ENCODE results near the gene MLLT3. TPM values are rescaled to one million over a fixed set of nuclear protein-coding genes. Genes with fewer than 3 reads are reported as not detected.

Gene MLLT3
- total RNA-seq, 4 donors from 2014 or later = 4.0 to 6.4 (median 4.5) TPM

GRCh38 chr9:20407013-20407412, 215.3 kb downstream of the MLLT3 start:
- no peak for TF ChIP-seq POLR2A (IDR thresholded peaks at IDR 0.05)
- TF ChIP-seq CTCF (IDR thresholded peaks at IDR 0.05 in 4 of 5, conservative IDR thresholded peaks at IDR 0.05 in 1 of 5) = no peak
- no peaks in the 10 kb centered on the region for H3K27me3 ChIP-seq
- no peaks in the 10 kb centered on the region for H3K9me3 ChIP-seq
- in situ Hi-C loops (cut with MboI; ENCODE audit: low sequenced_read_pairs in 4 of 4) (no loop called here), intact Hi-C loops (cut with DNase I; ENCODE audit: low total_unique reads) (no loop called here)
- no peak for DNase-seq
- no peak overlapping the region for H3K27ac ChIP-seq
- no peak overlapping the region for H3K4me3 ChIP-seq
- no peak for ATAC-seq
- H3K4me1 ChIP-seq = no peaks in the 10 kb centered on the region
- no peaks in the 10 kb centered on the region for H3K36me3 ChIP-seq

- ATAC-seq = no peak
- intact Hi-C loops (cut with DNase I; ENCODE audit: low total_unique reads) = no loop called here
- Histone ChIP-seq H3K27me3 (no peaks in the 10 kb centered on the region), H3K4me3 (no peak overlapping the region), H3K36me3 (no peaks in the 10 kb centered on the region), H3K9me3 (no peaks in the 10 kb centered on the region), H3K27ac (no peak overlapping the region), H3K4me1 (no peaks in the 10 kb centered on the region)
- DNase-seq = no peak
- TF ChIP-seq CTCF (IDR thresholded peaks at IDR 0.05 in 4 of 5, conservative IDR thresholded peaks at IDR 0.05 in 1 of 5) = no peak
- TF ChIP-seq POLR2A (IDR thresholded peaks at IDR 0.05) = no peak
- in situ Hi-C loops (cut with MboI; ENCODE audit: low sequenced_read_pairs in 4 of 4) = no loop called here
Observed at GRCh38 chr9:20406344-20406743, 216.0 kb downstream of the MLLT3 start.

GRCh38 chr9:20405616-20406015, 216.7 kb downstream of the MLLT3 start:
- Histone ChIP-seq H3K4me3 (no peak overlapping the region), H3K9me3 (no peaks in the 10 kb centered on the region), H3K36me3 (no peaks in the 10 kb centered on the region), H3K27ac (no peak overlapping the region), H3K27me3 (no peaks in the 10 kb centered on the region), H3K4me1 (no peaks in the 10 kb centered on the region)
- in situ Hi-C loops (cut with MboI; ENCODE audit: low sequenced_read_pairs in 4 of 4) (no loop called here), intact Hi-C loops (cut with DNase I; ENCODE audit: low total_unique reads) (no loop called here)
- DNase-seq = no peak
- TF ChIP-seq CTCF (IDR thresholded peaks at IDR 0.05 in 4 of 5, conservative IDR thresholded peaks at IDR 0.05 in 1 of 5) (no peak), POLR2A (IDR thresholded peaks at IDR 0.05) (no peak)
- ATAC-seq = no peak

- Histone ChIP-seq H3K4me1 (no peaks in the 10 kb centered on the region), H3K27ac (no peak overlapping the region), H3K4me3 (no peak overlapping the region), H3K9me3 (no peaks in the 10 kb centered on the region), H3K27me3 (no peaks in the 10 kb centered on the region), H3K36me3 (no peaks in the 10 kb centered on the region)
- intact Hi-C loops (cut with DNase I; ENCODE audit: low total_unique reads) (no loop called here), in situ Hi-C loops (cut with MboI; ENCODE audit: low sequenced_read_pairs in 4 of 4) (no loop called here)
- TF ChIP-seq POLR2A (IDR thresholded peaks at IDR 0.05) (no peak), CTCF (IDR thresholded peaks at IDR 0.05 in 4 of 5, conservative IDR thresholded peaks at IDR 0.05 in 1 of 5) (no peak)
- no peak for ATAC-seq
- no peak for DNase-seq
Observed at GRCh38 chr9:20405078-20405477, 217.2 kb downstream of the MLLT3 start.

GRCh38 chr9:20404192-20404813, 218.0 kb downstream of the MLLT3 start:
- DNase-seq (no peak), ATAC-seq (no peak)
- in situ Hi-C loops (cut with MboI; ENCODE audit: low sequenced_read_pairs in 4 of 4) = no loop called here
- TF ChIP-seq CTCF (IDR thresholded peaks at IDR 0.05 in 4 of 5, conservative IDR thresholded peaks at IDR 0.05 in 1 of 5) (no peak), POLR2A (IDR thresholded peaks at IDR 0.05) (no peak)
- H3K36me3 ChIP-seq = no peaks in the 10 kb centered on the region
- no peaks in the 10 kb centered on the region for H3K27me3 ChIP-seq
- H3K27ac ChIP-seq = no peak overlapping the region
- intact Hi-C loops (cut with DNase I; ENCODE audit: low total_unique reads) = no loop called here
- no peak overlapping the region for H3K4me3 ChIP-seq
- no peaks in the 10 kb centered on the region for H3K9me3 ChIP-seq
- H3K4me1 ChIP-seq = no peaks in the 10 kb centered on the region
